ENCODE measurements around the gene TDP1. TPM values are rescaled to one million over a fixed set of nuclear protein-coding genes. Genes with fewer than 3 reads are reported as not detected.

The TDP1 gene
- total RNA-seq, 1 donor from 2014 or later = 13.6 TPM

DNA sequence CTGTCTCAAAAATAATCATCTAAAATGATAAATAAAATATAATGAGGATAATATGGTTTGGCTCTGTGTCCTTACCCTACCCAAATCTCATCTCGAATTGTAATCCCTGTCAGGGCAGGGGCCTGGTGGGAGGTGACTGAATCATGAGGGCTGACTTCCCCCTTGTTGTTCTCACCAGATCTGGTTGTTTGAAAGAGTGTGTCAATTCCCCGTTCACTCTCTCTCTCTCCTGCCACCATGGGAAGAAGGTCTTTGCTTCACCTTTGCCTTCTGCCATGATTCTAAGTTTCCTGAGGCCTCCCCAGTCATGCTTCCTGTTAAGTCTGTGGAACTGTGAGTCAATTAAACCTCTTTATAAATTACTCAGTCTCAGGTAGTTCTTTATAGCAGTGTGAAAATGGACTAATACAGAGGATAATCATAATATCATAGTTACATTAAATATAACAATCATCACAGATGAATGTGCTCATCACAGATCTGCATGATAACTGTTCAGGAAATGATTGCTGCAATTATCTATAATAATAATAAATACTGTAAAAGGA lies 13.8 kb upstream of the TDP1 start:
- no peak for DNase-seq (ENCODE audit: low spot score)

DNA sequence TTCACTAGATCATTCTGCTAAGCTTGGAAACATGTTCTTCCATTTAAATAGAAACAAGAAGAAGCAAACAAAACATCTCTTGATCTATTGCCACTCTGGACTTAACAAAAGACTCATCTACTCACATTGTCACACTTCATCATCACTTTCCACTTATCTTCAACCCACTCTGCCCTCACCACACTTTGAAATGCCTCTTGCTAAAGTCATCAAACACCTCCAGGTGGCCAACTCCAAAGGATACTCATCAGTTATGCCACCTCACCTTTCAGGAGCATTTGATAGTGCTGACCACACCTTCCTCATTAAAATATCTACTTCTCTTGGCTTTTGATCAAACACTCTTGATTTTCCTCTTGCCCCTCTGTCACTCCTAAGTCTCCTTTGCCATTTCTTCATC lies 8.4 kb upstream of the TDP1 start:
- DNase-seq (ENCODE audit: low spot score) = no peak

DNA sequence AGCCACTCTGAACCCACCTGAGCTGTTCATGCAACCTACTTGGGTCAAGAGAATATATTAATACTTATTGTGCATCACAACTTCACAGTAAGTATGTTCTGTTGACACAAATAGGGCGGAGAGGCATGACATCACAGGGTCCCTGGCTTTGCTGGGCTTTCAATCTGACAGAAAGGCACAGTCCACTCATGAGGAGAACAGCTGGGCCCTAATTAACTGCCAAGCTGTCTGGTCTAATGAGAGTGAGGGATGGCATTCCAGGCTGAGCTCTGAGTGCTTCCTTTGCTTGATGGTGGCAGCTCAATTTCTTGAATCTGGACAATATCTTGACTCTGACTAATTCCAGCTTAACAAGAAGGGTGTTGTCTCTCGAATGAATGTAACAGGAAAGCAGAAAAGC lies 3.2 kb upstream of the TDP1 start:
- DNase-seq (ENCODE audit: low spot score) = no peak

DNA sequence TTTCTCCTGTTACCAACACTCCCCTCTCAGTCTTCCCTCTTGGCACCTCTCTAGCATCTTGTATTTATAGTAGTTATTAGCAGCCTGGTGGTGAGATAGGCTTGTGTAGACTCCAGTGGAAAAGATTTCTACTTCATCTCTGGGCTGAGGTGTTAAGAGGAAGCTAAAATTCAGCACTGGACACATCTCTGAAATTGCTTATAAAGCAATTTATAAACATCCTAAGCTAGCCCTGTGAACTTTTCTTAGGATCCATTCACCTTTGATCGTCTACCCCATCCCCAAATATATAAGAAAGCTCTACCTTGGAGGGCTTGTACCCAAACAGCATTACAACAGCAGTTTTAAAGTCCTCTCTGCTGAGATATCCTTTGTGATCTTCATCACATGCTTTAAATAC lies 2.1 kb upstream of the TDP1 start:
- no peak for DNase-seq (ENCODE audit: low spot score)

DNA sequence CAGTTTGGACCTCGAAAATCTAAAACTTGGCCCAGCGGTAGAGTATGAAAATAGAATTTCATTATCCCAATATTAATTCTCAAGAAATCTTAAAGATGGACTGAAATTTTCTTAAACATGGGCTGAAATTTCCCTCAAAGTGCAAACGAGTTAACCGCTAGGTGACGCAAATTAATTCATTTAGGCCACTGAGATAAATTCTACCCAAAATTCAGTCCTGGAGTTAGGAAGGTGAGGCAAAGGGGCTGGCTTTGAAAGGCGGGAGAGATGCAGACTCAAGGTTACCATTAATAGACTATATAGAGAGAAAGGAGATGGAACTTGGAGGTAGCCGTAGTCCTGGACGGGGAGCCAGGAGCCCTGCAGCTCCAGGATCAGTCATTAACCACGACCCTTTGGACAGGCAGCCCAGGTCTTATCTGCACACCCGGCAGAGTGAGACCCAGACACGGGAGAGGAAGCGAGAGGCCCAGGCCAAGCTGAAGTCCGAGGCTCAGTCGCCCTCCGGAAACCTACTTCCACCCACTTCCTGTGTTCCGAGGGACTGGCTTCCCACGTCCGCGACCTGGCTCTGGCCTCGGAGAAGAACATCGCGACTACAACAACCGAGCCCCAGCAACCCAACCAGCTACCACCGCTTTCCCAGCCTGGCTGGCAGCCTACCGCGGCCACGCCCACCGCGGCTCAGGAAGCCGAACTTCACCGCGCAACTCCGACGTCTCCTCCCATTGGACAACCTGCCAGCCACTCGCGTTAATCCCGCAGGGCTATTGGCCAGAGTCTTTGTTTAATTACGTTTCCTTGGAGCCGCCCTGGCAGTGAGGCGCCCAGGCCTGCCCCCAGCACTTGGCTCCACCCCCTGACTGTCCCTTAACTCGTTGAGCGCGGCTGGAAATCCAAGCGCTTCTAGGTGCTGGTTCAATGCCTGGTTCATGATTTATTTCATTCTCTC lies 1.4 kb upstream of the TDP1 start, which contains the start of gene EFCAB11:
Gene EFCAB11, minus strand, starts transcription at position 661 of the 952 bp plus-strand sequence. Its CDS starts 70 bp downstream, at position 591.
- peak; percentile 98 for DNase-seq (ENCODE audit: low spot score)

DNA sequence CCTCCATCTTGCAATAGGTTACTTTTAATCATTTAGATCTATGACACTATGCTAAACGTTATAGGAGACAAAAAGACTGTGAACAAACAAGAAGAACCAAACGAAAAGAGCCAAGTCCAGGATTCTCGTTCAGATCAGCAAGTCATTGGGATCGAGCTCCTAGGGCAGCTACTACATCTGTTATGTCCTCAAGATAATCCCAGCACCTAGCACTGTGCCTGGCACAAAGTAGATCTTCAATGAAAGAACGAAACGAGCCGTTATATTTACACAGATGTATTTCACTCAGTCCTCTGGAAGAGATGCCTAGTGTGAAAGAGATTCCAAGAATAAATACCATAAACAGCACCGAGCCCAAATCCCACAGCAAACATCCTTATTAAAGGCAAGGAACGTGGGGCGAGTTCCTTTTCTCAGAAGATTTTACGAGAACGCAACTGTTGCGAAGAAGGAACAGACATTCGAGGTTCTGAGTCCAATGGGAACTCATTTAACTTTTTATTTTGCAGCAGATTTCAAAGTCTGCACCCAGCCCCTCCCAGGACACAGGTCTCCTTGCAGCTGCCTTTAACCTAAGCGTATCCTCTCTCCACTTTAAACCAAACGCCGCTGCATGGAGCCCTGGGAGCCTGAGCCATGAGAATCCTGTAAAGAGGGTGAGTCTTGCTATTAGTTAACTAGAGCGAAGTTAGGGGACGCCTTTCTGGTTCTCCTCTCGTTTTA lies 544 bp upstream of the TDP1 start:
- no peak for DNase-seq (ENCODE audit: low spot score)

DNA sequence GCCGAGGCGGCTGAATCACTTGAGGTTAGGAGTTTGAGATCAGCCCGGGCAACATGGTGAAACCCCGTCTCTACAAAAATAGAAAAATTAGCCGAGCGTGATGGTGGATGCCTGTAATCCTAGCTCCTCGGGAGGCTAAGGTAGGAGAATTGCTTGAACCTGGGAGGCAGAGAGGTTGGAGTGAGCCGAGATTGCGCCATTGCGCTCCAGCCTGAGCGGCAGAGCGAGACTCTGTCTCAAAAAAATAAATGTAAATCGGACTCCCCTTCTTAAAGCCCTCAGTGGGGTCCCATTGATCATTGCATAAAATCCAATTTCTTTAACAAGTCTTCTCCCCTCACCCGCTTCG lies 908 bp downstream of the TDP1 start:
- no peak for DNase-seq (ENCODE audit: low spot score)

DNA sequence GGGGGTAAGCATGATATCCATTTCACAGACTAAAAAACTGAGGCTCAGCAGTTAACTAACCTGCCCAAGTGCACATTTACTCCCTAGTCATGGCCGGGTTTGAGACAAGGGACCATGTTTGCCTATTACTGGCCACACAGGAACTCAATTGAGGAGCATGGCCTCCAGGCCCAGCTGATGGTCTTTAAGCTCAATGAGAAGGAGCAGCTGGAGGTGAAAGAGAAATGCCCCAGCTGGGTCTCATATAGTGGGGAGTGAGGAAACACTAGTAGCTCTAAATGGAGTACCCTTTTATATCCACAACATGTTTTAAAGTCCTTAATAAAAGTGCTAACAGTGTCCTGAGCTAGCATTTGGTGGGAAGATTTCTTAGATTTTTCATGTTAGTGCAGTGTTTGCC lies 1.6 kb downstream of the TDP1 start:
- DNase-seq (ENCODE audit: low spot score) = no peak

DNA sequence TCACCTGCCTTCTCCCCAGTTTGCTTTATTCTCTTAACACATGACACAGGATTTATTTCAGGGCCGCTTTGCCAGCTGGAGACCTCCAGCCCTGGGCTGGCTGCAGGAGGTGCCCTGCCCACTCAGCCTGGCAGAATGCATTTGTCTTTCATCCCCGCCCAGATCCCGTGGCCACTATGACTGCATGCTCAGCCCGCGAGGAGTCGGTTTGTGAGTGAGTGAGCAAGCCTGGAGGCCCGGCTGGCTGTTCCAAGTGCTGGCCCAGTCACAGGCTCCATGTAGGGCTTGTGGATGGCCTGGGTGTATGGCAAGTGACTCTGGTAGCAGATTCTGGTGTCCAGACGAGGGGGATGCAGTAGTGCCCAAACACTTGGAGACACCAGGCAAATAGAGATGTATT lies 2.1 kb downstream of the TDP1 start:
- DNase-seq (ENCODE audit: low spot score) = no peak

DNA sequence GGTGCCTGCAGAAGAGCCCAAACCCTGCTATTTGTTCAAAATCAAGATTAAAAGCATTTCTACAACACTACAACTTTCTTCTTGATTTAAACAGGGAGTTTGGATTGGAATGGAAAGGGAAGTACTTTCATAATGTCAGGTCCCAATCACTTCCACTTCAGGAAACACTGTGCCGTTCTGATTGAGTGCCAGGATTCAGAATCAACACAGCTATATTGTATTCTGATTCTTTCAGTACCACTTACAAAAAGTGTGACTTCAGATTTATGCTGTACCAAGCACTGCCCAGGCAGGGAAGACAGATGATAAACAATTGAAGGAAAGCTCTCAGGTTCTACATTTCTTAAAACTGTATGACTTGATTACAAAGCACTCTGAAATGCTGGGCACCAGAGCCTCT lies 3.2 kb downstream of the TDP1 start:
- no peak for DNase-seq (ENCODE audit: low spot score)

DNA sequence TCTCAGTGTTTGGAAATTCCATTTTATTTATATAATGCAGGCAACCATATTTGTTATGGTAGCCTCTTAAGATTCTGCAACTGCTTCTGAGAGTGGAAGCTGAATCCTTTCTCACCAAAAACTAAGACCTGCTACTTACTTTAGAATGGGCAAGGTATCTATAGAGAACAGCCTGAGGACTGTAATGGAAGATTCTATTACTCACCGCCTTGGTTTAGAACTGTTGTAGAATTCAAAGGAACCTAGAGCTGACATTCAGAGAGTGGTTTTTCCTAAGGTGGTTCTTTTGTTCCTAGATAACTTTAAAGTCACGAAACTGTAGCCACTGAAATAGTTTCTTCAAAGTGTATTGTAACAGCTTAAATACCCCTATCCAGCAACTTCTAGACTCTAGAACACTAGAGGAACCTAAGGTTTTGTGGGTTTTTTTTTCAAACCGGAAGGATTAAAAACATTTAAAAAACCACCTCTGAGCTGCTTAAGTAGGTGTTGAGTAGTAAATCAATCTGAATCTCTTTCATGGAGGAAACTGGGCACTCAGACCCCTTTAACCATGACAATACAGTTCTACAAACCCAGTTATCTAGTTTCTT lies 4.2 kb downstream of the TDP1 start:
- no peak for DNase-seq (ENCODE audit: low spot score)

DNA sequence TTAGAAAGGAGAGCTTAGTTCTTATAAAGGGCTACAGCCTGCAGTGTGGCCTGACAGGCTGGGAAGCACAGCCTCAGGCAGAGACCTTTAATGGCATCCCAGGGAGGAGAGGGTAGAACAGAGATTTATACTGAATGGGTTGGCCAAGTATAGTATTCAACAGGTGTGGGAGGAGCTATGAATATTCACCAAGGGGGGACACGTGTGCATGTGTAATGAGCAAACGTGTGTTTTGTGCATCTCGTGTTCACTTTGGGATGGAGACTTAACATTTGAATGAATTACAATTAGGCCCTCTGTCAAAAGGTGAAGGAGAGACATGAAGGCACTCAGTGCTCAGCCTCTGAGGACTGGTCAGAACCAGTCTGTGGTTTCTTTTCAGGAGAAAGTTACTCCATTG lies 5.2 kb downstream of the TDP1 start:
- DNase-seq (ENCODE audit: low spot score) = no peak

DNA sequence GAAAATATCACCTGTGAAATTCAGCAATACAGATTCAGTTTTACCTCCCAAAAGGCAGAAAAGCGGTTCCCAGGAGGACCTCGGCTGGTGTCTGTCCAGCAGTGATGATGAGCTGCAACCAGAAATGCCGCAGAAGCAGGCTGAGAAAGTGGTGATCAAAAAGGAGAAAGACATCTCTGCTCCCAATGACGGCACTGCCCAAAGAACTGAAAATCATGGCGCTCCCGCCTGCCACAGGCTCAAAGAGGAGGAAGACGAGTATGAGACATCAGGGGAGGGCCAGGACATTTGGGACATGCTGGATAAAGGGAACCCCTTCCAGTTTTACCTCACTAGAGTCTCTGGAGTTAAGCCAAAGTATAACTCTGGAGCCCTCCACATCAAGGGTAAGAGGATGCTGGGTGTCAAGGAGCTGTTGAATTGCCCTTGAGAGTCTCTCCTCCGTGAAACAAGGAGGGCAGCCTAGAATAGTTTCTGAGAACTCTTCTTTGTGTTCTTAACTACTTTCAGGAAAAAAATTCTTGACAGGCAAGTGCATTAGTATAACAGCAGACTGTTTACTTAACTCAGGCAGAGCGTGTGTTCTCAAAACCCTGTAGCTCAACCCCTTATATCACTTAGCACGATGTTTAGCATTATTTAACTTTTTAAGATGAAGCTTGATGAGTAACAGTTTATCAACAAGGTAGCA lies 7.7 kb downstream of the TDP1 start:
- DNase-seq (ENCODE audit: low spot score) = no peak

DNA sequence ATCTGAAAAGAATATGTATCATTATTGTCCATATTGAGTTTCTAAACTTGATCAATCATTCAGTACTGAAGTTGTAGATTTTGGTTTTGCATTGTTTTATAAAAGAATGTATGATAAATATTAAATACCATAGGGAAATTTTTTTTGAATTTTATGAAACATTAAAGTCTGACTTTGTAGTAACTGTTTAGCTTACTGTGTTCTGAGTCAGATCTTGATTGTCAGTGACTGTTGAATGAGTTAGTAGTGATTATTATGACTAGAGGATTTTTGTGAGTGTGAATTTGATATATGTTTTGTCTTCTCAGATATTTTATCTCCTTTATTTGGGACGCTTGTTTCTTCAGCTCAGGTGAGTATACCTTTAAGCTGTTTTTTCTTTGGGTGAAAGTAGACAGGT lies 10.1 kb downstream of the TDP1 start:
- DNase-seq (ENCODE audit: low spot score) = no peak

DNA sequence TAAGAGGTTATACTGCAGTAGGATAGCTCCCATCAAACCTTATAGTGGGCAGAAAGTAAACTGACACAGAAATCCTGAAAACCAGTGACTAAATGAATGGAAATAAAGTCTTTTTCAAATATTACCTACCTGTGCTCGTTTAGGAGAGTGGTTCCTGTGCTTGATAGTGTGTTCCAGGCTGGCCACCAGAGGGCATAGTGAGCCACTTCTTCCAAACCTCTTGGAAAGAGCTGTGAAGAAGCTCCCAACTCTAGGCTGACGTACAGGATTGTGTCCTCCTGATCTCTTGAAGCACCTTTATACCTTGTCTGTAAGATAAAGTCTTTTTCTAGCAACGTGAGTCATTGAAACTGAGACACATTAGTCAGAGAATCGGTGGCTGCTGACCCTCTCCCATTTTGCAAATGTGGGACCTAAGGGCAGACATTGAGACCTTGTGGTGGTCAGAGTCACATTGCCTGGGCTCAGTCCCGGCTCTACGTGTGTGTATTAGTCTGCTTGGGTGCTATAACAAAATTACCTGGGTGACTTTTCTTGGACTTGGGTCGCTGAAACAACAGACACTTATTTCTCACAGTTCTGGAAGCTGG lies 17.6 kb downstream of the TDP1 start:
- DNase-seq (ENCODE audit: low spot score) = peak; percentile 56

DNA sequence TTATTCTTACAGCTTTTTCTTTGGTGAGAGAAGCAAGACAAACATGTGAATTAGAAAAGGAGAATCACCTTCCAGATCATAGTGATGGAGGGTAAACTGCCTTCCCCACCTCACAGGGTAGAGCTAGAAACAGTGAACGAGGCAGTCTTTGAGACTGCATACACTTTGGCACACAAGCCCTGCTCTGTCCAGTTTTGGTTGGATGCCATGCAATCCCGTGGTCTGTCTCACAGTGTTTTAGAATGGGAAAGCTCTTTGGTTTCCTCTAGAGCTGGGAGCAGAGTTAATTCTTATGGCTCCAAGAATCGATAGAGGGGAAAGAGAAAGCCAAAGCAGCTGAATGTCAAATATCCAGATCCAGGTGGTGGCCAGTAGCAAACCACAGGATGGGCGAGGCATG lies 21.9 kb downstream of the TDP1 start:
- DNase-seq (ENCODE audit: low spot score) = no peak

DNA sequence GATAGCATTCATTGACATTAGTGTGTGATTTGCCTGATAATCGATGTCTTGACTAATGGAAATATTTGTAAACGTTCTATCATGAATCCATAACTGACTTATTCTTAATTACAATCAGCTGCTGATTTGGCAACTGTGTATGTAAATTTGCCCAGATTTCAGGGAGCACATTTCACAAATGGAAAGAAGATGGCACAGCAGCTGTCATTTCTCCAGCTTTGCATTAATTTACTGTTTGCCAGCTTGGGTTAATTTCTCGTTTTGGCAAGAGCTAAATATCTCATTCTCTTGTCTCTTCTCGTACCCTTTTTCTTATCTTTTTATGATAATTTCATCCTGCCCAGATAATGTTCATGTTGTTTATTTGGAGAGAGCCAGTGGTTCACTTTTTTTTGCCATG lies 22.9 kb downstream of the TDP1 start:
- DNase-seq (ENCODE audit: low spot score) = no peak

DNA sequence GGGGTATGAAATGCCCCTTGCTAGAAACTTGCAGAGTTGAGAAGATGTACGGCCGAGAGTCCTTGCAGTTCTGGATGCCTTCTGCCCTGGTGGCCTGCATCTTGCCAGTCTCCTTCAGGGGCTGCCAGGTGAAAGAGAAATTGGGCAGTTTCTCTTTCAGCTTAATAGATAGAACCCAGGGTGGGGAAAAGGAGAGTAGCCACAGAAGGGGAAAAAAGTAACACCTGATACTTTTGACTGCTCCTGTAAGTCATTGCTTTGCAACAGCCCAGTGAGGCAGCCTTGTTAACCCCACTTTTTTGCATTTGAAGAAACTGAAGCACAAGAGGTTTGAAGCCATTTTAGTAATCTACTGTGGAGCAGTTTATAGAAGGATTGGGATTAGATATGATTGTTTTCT lies 27.6 kb downstream of the TDP1 start:
- DNase-seq (ENCODE audit: low spot score) = no peak

DNA sequence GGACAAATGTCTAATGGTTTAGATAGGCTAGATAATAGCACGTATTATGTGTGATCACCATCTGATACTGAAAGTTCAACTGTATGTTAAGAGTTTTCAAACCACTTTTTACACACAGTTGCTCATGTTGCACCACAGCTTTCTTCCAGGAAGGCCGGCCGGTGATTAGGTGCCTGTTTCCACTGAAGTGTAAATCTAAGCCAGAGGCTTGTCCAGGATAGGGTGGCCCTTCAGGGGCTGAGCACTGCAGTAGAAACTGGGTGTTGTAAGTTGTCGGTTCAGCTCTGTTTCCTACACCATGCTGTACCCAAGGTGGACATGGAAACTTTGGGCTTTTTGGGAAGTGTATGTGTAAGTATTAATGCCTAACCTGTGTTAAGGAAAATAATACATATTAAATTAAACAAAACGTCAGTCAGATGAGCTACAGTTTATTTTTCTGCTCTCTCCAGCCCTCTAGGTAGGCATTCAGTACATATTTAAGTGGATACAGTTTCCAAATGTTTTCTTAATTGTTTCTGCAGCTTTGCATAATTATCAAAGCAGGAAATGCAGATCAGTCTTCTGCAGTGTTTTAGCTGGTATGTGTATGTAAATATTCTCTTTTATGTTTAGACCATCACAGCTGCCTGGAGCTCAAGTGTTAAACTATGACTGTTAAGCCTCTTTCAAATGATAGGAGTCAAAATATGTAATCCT lies 30.9 kb downstream of the TDP1 start:
- no peak for DNase-seq (ENCODE audit: low spot score)

DNA sequence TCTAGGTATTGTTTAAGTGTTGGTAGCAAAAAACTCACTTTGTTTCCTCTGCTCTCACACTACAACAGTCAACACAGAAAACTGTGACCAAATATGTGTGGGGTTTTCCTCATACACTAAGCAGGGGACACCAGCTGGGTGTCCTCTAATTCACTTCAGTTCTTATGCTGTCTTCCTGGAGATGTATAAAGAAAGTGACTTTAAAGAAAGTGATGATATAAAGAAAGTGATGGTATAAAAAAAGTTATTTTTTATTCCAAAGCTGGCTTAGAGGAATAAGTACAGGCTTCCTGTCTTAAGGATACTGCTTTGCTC lies 31.4 kb downstream of the TDP1 start:
- no peak for DNase-seq (ENCODE audit: low spot score)

DNA sequence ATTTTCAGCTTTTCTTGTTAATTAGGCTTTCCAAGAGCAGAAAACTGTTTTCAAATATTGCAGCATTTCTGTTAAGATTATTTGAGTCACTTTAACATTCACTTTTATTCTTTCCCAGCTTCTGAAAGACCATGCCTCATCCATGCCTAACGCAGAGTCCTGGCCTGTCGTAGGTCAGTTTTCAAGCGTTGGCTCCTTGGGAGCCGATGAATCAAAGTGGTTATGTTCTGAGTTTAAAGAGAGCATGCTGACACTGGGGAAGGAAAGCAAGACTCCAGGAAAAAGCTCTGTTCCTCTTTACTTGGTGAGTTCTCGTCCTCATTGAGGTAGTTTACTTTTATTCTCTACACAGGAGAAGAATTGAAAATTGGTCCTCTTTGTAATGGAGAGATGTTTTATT lies 33.1 kb downstream of the TDP1 start:
- DNase-seq (ENCODE audit: low spot score) = no peak

Measured in mucosa of gallbladder (tissue), 1 donor.